Measurements from ENCODE around the gene ATP9A. TPM values are rescaled to one million over a fixed set of nuclear protein-coding genes. Genes with fewer than 3 reads are reported as not detected.

The ATP9A gene
- total and polyA plus RNA-seq, 2 of the 4 experiments (the other 2 are of a cell fraction): 10.6 to 22.4 TPM

GRCh38 chr20:51711426-51711825 is 56.8 kb downstream of the ATP9A start:
- Histone ChIP-seq H3K9me3 (ENCODE audit: control insufficient read depth, insufficient read depth, low read length) (no peaks in the 10 kb centered on the region), H3K18ac (ENCODE audit: low read depth, low read length) (no peak overlapping the region), H3K79me1 (ENCODE audit: low read depth in 1 of 2, low read length in 2 of 2) (peaks cover 0 to 25% of the 10 kb centered on the region in 2 experiments; a peak in 3 of 4 replicates), H3K4me3 (ENCODE audit: insufficient read depth, low read depth, low read length) (no peak overlapping the region), H3K4ac (ENCODE audit: low read depth, low read length) (no peak overlapping the region), H2AFZ (replicated peaks; ENCODE audit: low read length, poor library complexity) (no peak overlapping the region), H3K14ac (replicated peaks; ENCODE audit: low read depth, low read length) (no peak overlapping the region), H3K27me3 (ENCODE audit: control insufficient read depth, insufficient read depth, low read length) (no peaks in the 10 kb centered on the region), H4K8ac (ENCODE audit: low read depth in 2 of 2, low read length in 2 of 2) (no peak overlapping the region), H4K91ac (ENCODE audit: insufficient read depth, low read depth, low read length) (no peak overlapping the region), H3K23ac (ENCODE audit: low read depth, low read length) (peak overlapping the region; percentile 60; the same call in 1 of the 2 replicates), H2AK5ac (ENCODE audit: low read depth, low read length) (no peak overlapping the region), H2BK15ac (ENCODE audit: low read depth, low read length) (no peak overlapping the region), H2BK5ac (ENCODE audit: low read depth, low read length, poor library complexity, severe bottlenecking) (no peak overlapping the region), H3K27ac (ENCODE audit: insufficient read depth, low read length) (no peak overlapping the region), H3K36me3 (ENCODE audit: control insufficient read depth, insufficient read depth, low read length) (peaks cover 1% of the 10 kb centered on the region), H2BK20ac (ENCODE audit: low read depth, low read length) (no peak overlapping the region), H3K9me1 (ENCODE audit: insufficient read depth, low read length) (peaks cover 5% of the 10 kb centered on the region), H2BK120ac (ENCODE audit: low read depth, low read length) (no peak overlapping the region), H2AK9ac (replicated peaks; ENCODE audit: low read depth, low read length, poor library complexity) (no peak overlapping the region), H3K9ac (ENCODE audit: low read depth, low read length) (no peak overlapping the region), H3K56ac (ENCODE audit: extremely low read depth, insufficient read depth, low read length) (no peak overlapping the region), H4K20me1 (ENCODE audit: insufficient read depth, low read length) (no peaks in the 10 kb centered on the region), H4K5ac (ENCODE audit: low read depth, low read length) (no peak overlapping the region), H3K4me1 (ENCODE audit: control insufficient read depth, insufficient read depth, low read length) (peaks cover 3% of the 10 kb centered on the region; the same call in 1 of the 2 replicates), H3K4me2 (ENCODE audit: low read depth, low read length) (no peak overlapping the region)
- BruUV-seq (replicated peaks): no TSS peak
- ChIA-PET CTCF (interaction anchor here (0.7 kb wide), 4 partner anchors 69 to 678 kb away, joined by 3 to 6 read pairs (median 3); no protein-coding TSS in a partner anchor), POLR2A (ENCODE audit: unreplicated experiment) (no interaction called here)
- DNase-seq (no peak), ATAC-seq (ENCODE audit: low read depth) (no peak)
- in situ Hi-C loops (cut with MboI; ENCODE audit: low sequenced_read_pairs) (no loop called here), intact Hi-C loops (cut with micrococcal nuclease) (no loop called here), dilution Hi-C loops (cut with HindIII; ENCODE audit: low sequenced_read_pairs, unreplicated experiment) (no loop called here)
- no peak for TF ChIP-seq NFE2L2 (IDR thresholded peaks at IDR 0.05; ENCODE audit: low read depth, low read length)
- no CpG with 5 or more reads among the region's 2 CpGs for WGBS, 2 experiments (ENCODE audit: extremely low coverage in 2 of 2, insufficient read length in 1 of 2)
